Neural progenitor cell (in vitro differentiated cells): ENCODE results near the gene CCL20.

Experiments
- EZH2 ChIP-seq: fragments of 200-600 bp; sonication (generic); IDR thresholded peaks from 2 replicates; pipeline ENCODE4 v1.6.1; 2017; ENCODE audit warnings: antibody characterized with exemption, mild to moderate bottlenecking, moderate library complexity
- EZH2phosphoT487 ChIP-seq: fragments of 200-600 bp; sonication (generic); IDR thresholded peaks from 2 replicates; pipeline ENCODE4 v1.6.1; 2017; ENCODE audit warnings: antibody characterized with exemption
- TF ChIP-seq, protein P1 (sequence below): fragments of 200-600 bp; sonication (generic); IDR thresholded peaks from 2 replicates; pipeline ENCODE4 v1.5.1; 2017; ENCODE audit warnings: antibody characterized with exemption, mild to moderate bottlenecking

DNA sequence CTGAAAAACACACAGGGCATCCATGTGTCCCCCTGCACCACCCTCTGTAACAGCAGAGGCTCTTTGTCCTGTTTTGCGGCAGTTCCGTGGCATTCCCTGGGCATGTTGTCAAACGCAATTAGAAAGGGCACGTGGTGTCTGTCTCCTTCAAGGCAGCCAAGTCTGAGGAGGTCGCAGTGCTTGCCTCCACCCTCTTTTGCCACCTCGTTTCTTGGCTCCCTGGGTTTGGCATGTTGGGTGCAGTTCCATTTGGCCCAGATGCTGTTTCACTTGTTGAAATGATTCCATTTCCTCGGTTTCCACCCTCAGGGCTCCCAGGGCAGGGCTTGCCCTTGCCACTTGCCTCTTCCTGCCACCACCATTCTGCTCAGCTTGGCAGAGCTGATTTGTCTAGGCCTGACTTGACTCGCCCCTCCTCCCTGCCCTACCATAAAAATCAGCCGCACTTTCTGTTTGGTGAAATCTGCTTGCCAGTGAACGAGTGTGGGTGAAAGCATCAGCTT is 12.4 kb downstream of the CCL20 start:
- TF ChIP-seq EZH2 (no peak), EZH2phosphoT487 (no peak)
- TF ChIP-seq, protein P1, sequence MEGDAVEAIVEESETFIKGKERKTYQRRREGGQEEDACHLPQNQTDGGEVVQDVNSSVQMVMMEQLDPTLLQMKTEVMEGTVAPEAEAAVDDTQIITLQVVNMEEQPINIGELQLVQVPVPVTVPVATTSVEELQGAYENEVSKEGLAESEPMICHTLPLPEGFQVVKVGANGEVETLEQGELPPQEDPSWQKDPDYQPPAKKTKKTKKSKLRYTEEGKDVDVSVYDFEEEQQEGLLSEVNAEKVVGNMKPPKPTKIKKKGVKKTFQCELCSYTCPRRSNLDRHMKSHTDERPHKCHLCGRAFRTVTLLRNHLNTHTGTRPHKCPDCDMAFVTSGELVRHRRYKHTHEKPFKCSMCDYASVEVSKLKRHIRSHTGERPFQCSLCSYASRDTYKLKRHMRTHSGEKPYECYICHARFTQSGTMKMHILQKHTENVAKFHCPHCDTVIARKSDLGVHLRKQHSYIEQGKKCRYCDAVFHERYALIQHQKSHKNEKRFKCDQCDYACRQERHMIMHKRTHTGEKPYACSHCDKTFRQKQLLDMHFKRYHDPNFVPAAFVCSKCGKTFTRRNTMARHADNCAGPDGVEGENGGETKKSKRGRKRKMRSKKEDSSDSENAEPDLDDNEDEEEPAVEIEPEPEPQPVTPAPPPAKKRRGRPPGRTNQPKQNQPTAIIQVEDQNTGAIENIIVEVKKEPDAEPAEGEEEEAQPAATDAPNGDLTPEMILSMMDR = no peak
